NOMO-1 (cell line): ENCODE measurements around the gene APMAP.
"Not testable (repeated sequence)": the region's sequence is repeated elsewhere in the genome, so short reads cannot be mapped to it uniquely, and the experiment has no call there.

ENCODE experiments used
- DNase-seq, 2 experiments: peaks; one replicate each; lab custom pipeline; 2025; ENCODE audit not compliant: unreplicated experiment in 2 of 2; lab: John Stamatoyannopoulos, UW

The APMAP gene

DNA sequence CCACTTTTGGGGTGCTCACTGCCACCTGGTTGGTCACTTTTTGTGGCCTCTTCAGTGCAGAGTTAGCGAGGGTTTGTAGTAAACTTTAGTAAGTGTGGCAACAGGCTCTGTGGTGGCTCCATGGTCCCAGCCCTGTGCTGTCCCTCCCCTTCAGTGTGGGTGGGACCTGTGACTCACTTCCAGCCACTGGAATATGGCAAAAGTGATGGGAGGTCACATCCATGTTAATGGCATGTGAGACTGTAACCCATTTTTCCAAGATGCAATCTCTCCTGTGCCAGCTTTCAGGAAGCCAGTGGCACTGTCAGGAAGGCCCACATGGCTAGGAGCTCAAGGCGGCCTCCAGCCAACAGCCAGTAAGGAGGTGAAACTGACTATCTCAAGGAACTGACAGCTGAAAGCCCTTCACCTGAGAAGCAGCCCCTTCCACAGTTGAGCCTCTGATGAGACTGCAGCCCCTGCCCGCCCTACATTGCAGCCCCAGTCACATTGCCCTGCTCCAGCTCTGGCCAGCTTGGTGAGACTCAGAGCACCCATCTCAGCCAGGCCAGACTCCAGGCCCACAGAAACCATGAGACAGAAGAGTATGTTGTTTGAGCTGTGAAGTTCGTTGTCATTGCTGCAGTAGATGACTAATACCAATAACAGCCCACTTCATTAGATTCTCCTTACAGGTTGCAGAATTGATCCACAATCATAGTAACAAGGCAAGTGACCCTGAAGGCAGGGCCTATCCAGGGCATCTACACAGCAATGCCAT lies 56.6 kb downstream of the APMAP start:
- no peak for DNase-seq

DNA sequence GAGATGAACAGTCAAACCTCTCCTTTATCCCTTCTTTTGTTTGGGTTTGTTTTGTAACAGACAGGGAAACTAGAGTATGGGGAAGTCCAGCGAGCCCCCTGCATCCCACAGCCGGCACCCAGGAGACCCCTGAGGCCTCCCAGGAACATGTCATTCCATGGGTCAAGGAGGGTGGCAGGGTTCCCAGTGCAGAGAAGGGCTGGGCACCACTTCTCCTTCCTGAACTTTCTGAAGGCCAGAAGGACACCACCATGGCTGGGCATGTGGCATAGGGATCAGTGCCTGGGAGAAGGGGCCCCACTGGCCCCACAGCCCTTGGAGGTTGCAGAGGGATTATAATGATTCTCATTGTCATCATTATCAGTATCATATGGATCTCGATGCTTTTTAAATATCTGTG lies 57.4 kb downstream of the APMAP start:
- DNase-seq: no peak

DNA sequence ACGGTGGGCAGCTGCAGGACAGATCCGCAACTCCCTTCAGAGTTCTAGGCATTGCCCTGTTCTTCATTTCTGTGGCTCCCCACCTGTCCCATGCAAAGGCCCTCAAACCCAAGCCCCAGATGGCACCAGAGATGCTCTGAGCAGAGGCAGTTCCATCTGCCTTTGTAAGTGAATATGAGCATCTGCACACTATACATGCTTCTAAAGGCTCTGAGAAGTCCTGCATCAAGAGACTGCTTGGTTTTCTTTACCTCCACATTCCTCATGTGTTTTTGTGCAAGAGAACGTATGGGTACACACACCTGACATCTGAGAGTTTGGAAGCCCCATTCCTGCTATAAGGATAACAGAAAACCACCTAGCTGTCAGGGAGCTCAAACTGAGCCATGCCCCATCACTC lies 57.8 kb downstream of the APMAP start:
- DNase-seq: no peak

DNA sequence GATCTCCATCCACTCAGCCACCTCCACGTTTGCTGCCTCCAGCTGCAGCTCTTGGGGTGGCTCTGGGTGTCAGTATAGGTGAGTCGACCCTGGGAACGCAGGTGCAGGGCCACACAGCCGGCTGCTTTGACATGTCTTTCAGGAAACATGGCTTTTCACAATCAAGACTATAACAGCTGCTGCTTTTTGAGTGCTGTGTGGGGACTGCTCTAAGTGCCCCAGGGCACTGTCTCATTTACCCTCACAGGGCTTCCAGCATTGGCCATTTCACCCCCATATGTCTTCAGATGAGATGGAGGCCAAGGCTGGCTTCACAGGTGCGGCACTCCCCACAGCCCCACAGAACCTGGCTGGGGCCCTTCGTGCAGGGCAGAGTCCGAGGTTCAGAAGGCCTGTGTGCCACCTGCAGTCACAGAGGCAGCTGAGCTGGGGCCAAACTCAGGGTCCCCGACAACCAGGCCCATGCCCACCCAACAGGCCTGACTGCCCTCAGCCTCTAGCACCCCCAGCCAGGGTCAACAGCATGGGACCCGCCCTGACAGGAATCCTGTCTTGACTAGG lies 58.4 kb downstream of the APMAP start:
- DNase-seq: no peak

DNA sequence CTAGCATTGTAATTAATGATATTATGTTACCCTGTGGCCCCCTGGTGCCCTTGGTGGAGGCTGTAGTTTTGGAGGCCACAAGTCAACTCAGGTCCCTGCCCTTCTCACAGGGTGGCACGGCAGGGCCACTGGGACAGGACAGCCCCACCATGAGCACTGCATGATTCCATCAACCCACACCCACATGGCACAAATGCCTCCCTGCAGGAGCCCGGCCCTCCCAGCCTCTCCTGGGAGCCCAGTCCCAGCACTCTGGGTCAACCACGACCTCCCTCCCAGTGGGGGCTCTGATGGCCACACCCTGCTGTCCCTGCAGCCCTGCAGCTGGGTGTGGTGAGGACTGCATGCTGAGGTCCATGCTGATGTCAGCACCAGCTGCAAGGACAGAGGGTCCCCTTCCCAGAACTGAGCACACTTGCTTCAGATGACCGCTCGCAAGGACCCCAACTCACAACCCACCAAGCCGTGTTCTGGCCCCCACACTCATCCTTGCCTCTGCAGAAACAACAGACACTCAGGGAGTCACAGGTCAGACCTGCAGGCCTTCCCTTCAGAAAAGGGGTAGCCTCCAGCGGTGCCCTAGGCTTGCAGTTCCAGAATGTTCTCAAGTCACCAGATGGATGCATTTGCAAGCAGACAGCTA lies 59.2 kb downstream of the APMAP start:
- DNase-seq: no peak

DNA sequence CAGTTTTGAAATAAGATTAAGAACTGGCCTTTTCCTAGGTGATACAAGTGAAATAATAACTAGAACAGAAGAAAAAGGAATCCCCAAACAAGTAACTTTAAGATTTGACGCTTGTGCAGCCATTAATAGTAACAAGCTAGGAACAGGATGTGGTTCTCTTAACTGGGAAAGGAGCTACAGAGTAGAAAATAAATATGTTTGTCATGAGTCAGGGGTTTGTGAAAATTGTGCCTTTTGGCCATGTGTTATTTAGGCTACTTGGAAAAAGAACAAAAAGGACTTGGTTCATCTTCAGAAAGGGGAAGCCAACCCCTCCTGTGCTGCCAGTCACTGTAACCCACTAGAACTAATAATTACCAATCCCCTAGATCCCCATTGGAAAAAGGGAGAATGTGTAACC lies 60.7 kb downstream of the APMAP start:
- not testable (repeated sequence) for DNase-seq

DNA sequence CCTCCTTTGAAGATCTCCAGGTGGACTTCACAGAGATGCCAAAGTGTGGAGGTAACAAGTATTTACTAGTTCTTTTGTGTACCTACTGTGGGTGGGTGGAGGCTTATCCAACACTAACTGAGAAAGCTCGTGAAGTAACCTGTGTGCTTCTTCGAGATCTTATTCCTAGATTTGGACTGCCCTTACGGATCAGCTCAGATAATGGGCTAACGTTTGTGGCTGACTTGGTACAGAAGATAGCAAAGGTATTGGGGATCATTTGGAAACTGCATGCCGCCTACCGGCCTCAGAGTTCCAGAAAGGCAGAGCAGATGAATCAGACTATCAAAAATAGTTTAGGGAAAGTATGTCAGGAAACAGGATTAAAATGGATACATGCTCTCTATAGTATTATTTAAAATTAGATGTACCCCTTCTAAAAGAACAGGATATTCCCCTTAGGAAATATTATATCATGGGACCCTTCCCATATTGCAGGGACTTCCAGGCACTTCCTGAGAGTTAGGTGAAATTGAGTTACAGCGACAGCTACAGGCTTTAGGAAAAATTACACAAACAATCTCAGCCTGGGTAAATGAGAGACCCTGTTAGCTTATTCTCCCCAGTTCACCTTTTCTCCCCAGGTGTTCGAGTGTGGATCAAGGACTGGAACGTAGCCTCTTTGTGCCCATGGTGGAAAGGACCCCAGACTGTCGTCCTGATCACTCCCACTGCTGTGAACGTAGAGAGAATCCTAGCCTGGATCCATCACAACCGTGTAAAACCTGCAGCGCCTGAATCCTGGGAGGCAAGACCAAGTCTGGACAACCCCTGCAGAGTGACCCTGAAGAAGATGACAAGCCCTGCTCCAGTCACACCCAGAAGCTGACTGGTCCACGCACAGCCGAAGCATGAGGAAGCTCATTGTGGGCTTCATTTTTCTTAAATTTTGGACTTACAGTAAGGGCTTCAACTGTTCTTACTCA lies 61.5 kb downstream of the APMAP start:
- not testable (repeated sequence) for DNase-seq

DNA sequence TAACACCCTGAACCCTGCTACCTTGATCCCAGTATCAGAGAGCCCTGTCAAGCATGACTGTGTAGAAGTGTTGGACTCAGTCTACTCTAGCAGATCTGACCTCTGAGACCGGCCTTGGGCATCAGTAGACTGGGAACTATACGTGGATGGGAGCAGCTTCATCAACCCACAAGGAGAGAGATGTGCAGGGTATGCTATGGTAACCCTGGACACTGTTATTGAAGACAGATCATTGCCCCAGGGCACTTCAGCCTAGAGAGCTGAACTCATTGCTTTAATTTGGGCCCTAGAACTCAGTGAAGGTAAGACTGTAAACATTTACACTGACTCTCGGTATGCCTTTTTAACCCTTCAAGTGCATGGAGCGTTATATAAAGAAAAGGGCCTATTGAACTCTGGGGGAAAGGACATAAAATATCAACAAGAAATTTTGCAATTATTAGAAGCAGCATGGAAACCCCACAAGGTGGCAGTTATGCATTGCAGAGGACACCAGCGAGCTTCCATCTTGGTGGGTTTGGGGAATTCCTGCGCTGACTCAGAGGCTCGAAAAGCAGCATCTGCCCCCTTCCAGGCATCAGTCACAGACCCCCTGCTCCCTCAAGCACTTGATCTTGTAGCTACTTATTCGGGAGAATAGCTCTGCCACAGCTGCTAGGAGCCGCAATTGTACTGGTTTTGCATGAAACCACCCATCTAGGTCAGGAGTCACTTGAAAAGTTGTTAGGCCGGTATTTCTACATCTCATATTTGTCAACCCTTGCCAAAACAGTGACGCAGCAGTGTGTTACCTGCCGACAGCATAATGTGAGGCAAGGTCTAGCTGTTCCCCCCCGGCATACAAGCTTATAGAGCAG lies 62.5 kb downstream of the APMAP start:
- peak in 1 of 2 experiments; percentile 7 for DNase-seq

DNA sequence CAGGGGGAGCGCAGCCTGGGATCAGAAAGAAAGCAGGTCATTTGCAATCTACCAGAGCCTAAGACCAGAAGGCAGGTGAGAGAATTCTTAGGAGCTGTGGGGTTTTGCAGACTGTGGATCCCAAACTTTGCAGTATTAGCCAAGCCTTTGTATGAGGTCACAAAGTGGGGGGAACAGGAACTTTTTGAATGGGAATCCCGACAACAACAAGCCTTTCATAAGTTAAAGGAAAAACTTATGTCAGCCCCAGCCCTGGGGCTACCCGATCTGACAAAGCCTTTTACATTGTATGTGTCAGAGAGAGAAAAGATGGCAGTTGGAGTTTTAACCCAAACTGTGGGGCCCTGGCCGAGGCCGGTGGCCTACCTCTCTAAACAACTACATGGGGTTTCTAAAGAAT lies 63.3 kb downstream of the APMAP start:
- DNase-seq: not testable (repeated sequence)

DNA sequence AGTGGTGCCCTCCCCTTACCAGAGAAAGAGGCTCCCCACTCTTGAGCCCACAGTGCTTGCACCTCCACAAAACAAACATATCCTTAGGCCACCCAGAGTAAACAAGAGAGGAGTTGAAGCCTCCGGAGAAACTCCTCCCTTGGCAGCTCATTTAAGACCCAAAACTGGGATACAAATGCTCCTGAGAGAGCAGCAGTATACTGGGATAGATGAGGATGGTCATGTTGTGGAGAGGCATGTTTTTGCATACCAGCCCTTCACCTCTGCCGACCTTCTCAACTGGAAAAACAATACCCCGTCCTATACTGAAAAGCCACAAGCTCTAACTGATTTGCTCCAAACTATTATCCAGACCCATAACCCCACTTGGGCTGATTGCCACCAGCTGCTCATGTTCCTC lies 71.8 kb downstream of the APMAP start:
- not testable (repeated sequence) for DNase-seq

DNA sequence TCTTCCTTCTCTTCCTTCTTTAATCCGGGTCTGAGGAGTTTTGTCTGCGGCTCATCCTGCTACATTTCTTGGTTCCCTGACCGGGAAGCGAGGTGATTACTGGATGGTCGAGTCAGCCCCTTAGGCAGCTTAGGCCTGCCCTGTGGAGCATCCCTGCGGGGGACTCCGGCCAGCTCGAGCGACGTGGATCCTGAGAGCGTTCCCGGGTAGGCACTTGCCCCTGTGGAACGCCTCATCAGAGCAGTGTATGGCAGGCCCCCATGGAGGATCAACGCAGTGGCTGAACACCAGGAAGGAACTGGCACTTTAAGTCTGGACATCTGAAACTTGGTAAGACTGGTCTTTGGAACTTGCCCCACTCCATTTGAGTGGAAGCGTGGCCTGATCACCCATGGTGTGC lies 72.9 kb downstream of the APMAP start:
- not testable (repeated sequence) for DNase-seq

DNA sequence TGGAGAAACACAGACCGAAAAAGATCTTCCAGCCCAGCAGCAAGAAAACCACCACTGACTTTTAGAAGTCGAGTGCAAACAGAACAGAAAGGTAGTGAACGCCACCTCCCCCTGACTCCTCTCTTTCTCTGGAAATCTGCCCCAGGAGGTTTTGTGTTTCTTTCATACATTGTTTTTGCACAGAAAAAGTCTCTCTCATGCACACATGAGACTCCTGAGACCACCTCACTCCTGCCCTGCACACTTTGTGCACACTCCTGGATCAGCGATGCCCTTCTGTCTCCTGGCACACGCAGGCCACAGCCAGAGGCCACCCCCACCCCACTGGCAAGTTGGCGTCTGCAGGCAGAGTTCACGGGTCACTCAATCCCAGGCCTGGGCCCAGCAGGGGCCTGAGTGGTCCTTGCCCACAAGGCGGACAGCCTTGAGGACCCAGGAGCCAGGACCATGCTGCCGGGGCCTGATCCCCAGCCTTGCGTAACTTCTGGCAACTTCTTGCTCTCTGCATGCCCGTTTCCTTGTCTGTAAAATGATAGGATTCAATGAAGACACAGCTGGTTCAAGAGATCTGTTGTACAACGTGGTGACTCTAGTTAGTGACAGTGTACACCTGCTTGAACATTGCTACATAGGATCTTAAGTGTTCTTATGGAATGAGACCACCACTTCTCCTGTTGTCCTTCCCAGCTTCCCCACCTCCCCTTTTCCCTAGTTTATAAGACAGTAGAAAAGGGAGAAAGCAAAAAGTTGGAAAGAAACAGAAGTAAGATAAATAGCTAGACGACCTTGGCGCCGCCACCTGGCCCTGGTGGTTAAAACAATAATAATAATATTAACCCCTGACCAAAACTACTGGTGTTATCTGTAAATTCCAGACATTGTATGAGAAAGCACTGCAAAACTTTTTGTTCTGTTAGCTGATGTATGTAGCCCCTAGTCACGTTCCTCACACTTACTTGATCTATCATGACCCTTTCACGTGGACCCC lies 73.7 kb downstream of the APMAP start:
- no peak for DNase-seq

DNA sequence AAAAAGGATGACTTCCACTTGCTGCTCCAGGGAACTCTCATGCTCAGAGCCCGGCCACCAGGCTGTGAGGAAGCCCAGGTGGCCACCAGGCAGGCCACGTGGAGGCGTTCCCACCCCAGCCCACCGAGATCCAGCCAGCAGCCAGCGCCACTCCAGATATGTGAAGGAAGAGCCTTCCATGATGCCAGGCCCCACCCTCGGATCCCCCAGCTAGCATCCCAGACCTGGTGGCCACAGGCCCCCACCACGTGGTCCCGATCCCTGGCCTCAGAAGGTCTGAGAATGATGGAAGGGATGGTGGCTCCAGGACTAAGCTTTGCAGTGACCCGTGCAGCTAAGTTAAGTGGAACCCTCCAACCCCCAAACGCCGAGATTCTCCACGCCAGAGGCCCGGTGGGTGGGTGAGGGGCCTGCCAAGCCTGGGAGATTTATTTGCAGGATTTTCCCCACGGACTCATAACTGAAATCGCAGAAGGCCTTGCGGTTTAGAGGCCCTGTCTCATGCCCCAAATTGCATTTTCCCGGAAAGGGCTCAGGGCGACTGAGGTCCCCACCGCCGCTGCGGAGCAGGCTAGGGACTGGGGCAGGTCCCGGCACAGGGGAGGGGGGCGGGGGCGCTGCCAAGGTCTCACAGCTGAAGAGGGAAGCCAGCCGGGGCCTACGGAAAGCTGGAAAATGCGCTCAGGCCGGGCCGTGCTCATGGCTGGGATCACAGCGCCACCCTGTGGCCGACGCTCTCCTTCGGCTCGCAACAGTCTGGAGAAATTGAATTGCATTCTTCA lies 74.6 kb downstream of the APMAP start:
- peak; percentile 37 to 39 for DNase-seq

DNA sequence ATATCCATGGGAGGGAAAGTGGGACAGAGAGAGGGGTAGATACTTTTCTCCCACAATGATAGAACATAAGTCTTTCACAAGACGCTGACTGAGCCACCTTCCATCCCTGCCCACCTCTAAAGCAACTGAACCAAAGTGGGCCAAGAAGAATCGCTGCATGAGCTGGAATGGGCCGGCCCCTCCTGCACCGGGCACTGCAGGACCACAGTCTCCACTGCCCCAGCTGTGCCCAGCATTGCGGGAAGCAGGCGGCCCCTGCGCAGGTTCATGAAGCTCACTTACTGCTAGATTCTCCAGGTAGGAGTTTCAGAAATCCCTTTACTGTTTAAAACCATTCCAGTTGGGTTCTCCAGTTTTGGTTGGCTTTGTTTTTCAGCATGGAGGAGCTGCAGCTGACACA lies 75.5 kb downstream of the APMAP start:
- DNase-seq: no peak

DNA sequence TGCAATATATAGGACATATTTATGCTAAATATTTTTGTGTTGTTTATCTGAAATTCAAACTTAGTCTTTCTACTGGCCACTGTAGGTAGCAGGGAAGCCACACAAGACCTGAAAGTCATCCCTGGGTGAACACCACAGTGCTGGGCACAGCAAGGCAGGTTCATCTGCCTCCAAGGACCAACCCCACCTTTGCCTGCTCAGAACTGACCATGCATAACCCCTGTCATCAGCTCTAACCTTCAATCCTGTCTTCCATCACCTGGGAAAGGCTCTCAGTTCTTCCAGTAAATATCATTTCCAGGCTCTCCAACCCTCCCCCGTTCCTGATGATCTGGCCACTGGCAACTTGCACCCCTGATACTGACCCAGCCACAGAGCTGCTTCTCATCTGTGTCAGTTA lies 76.1 kb downstream of the APMAP start:
- DNase-seq: no peak

DNA sequence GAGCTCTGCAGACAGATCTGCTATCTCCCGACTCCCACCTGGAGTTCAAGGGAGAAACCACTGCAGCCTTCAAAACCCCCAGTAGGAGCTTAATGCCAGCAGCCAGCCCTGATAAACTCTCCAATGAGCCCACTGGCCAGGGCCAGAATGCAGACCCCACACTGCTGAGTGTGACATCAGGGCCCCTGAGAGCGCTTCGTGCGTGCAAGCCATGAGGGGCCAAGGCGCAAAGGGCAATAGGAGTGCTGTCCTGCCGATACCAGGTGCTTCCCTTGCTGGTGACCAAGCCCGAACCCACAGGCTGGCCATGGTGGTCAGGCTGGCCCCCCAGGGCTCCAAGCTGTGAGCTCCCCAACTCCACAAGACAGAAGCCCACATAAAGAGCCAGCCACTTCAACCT lies 76.7 kb downstream of the APMAP start:
- no peak for DNase-seq

DNA sequence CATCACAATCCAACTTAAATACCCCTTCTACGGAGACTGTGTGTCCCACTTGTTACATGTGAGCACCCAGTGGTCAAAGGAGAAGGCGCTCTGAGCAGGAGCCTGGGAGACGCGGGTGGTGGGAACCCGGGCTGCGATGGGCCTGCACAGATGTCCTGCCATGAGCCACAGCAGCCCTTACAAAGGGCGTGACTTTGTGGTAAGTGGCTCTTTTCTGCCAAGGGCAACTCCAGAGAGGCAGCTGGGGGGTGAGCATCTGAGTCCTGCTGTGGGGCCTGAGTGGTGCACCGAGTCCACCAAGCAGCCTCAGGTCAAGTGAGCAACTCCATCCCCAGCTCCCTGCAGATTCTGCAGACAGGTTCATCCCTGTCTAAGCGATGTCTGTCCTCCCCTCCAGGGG lies 77.1 kb downstream of the APMAP start:
- DNase-seq: no peak
